ENCODE measurements around the gene YPEL1.
"Not testable (repeated sequence)": the region's sequence is repeated elsewhere in the genome, so short reads cannot be mapped to it uniquely, and the experiment has no call there.

YPEL1 gene

GRCh38 chr22:21726650-21727049 lies 8.9 kb downstream of the YPEL1 start:
- Histone ChIP-seq H3K4me3 (no peak overlapping the region), H3K27ac (no peak overlapping the region)

- no peak overlapping the region for H3K4me3 ChIP-seq
- H3K27ac ChIP-seq, result no peak overlapping the region
Observed at GRCh38 chr22:21725956-21726649, 9.5 kb downstream of the YPEL1 start.

- H3K27ac ChIP-seq, H3K4me3 ChIP-seq: not testable (repeated sequence)
Observed at GRCh38 chr22:21724496-21724895, 11.1 kb downstream of the YPEL1 start.

GRCh38 chr22:21721195-21721852 lies 14.3 kb downstream of the YPEL1 start:
- H3K27ac ChIP-seq, H3K4me3 ChIP-seq: not testable (repeated sequence)

GRCh38 chr22:21720191-21720859 lies 15.3 kb downstream of the YPEL1 start:
- not testable (repeated sequence) for H3K27ac ChIP-seq, H3K4me3 ChIP-seq

- Histone ChIP-seq H3K4me3 (no peak overlapping the region), H3K27ac (no peak overlapping the region)
Observed at GRCh38 chr22:21719024-21719423, 16.6 kb downstream of the YPEL1 start.

- H3K27ac ChIP-seq, result no peak overlapping the region
- H3K4me3 ChIP-seq, result no peak overlapping the region
Observed at GRCh38 chr22:21718499-21718898, 17.1 kb downstream of the YPEL1 start.

GRCh38 chr22:21716395-21717122 lies 19.0 kb downstream of the YPEL1 start:
- H3K27ac ChIP-seq, H3K4me3 ChIP-seq: not testable (repeated sequence)

GRCh38 chr22:21714786-21715185 lies 20.8 kb downstream of the YPEL1 start:
- Histone ChIP-seq H3K4me3 (no peak overlapping the region), H3K27ac (no peak overlapping the region)

GRCh38 chr22:21714059-21714770 lies 21.4 kb downstream of the YPEL1 start:
- H3K27ac ChIP-seq, result no peak overlapping the region
- no peak overlapping the region for H3K4me3 ChIP-seq

- H3K4me3 ChIP-seq, result no peak overlapping the region
- no peak overlapping the region for H3K27ac ChIP-seq
Observed at GRCh38 chr22:21713428-21714058, 22.1 kb downstream of the YPEL1 start.

GRCh38 chr22:21712751-21713427 lies 22.7 kb downstream of the YPEL1 start:
- H3K4me3 ChIP-seq, result no peak overlapping the region
- H3K27ac ChIP-seq, result no peak overlapping the region

- Histone ChIP-seq H3K27ac (no peak overlapping the region), H3K4me3 (no peak overlapping the region)
Observed at GRCh38 chr22:21711851-21712250, 23.7 kb downstream of the YPEL1 start.

GRCh38 chr22:21710156-21710555 lies 25.4 kb downstream of the YPEL1 start:
- Histone ChIP-seq H3K27ac (no peak overlapping the region), H3K4me3 (no peak overlapping the region)

- H3K4me3 ChIP-seq, result no peak overlapping the region
- H3K27ac ChIP-seq, result no peak overlapping the region
Observed at GRCh38 chr22:21709688-21710087, 25.9 kb downstream of the YPEL1 start.

GRCh38 chr22:21708960-21709359 lies 26.6 kb downstream of the YPEL1 start:
- H3K27ac ChIP-seq, result no peak overlapping the region

GRCh38 chr22:21707677-21708076 lies 27.9 kb downstream of the YPEL1 start:
- Histone ChIP-seq H3K27ac (no peak overlapping the region), H3K4me3 (no peak overlapping the region)

More at GRCh38 chr22:21708960-21709359, 26.6 kb downstream of the YPEL1 start:
- no peak overlapping the region for H3K4me3 ChIP-seq

- Histone ChIP-seq H3K27ac (no peak overlapping the region), H3K4me3 (no peak overlapping the region)
Observed at GRCh38 chr22:21703684-21704316, 31.8 kb downstream of the YPEL1 start.

Data from skin epidermis (tissue), 12 donors.